C4-2B (cell line): ENCODE data around the gene PRKCZ.

Experiments used
- ZFX ChIP-seq: fragments of 450-650 bp; IDR thresholded peaks from 2 replicates; pipeline ENCODE4 v1.6.1; 2017
- TF ChIP-seq, protein P1 (sequence below): fragments of 450-650 bp; conservative IDR thresholded peaks from 2 replicates; pipeline ENCODE4 v1.5.1; 2017; ENCODE audit warnings: mild to moderate bottlenecking

- TF ChIP-seq, protein P1, sequence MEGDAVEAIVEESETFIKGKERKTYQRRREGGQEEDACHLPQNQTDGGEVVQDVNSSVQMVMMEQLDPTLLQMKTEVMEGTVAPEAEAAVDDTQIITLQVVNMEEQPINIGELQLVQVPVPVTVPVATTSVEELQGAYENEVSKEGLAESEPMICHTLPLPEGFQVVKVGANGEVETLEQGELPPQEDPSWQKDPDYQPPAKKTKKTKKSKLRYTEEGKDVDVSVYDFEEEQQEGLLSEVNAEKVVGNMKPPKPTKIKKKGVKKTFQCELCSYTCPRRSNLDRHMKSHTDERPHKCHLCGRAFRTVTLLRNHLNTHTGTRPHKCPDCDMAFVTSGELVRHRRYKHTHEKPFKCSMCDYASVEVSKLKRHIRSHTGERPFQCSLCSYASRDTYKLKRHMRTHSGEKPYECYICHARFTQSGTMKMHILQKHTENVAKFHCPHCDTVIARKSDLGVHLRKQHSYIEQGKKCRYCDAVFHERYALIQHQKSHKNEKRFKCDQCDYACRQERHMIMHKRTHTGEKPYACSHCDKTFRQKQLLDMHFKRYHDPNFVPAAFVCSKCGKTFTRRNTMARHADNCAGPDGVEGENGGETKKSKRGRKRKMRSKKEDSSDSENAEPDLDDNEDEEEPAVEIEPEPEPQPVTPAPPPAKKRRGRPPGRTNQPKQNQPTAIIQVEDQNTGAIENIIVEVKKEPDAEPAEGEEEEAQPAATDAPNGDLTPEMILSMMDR = no peak
- no peak for TF ChIP-seq ZFX
These were observed 38.2 kb downstream of the PRKCZ start for GRCh38 chr1:2088458-2088857.
